Raji (cell line): ENCODE results near the gene LURAP1L.

Experiments
- POLR2A ChIP-seq: IDR thresholded peaks from 2 replicates; pipeline ENCODE4 v1.6.1; 2011; ENCODE audit warnings: low read depth, low read length, control low read depth; ENCODE audit not compliant: insufficient read depth

The LURAP1L gene

GRCh38 chr9:12766357-12766756 lies 8.5 kb upstream of the LURAP1L start:
- no peak for TF ChIP-seq POLR2A

- TF ChIP-seq POLR2A = no peak
These were observed 4.6 kb upstream of the LURAP1L start for GRCh38 chr9:12770261-12770660.

GRCh38 chr9:12771891-12772290 lies 2.9 kb upstream of the LURAP1L start:
- no peak for TF ChIP-seq POLR2A

- no peak for TF ChIP-seq POLR2A
These were observed 1.3 kb upstream of the LURAP1L start for GRCh38 chr9:12773562-12773961.

GRCh38 chr9:12775679-12776512 lies 1.1 kb downstream of the LURAP1L start:
- no peak for TF ChIP-seq POLR2A

DNA sequence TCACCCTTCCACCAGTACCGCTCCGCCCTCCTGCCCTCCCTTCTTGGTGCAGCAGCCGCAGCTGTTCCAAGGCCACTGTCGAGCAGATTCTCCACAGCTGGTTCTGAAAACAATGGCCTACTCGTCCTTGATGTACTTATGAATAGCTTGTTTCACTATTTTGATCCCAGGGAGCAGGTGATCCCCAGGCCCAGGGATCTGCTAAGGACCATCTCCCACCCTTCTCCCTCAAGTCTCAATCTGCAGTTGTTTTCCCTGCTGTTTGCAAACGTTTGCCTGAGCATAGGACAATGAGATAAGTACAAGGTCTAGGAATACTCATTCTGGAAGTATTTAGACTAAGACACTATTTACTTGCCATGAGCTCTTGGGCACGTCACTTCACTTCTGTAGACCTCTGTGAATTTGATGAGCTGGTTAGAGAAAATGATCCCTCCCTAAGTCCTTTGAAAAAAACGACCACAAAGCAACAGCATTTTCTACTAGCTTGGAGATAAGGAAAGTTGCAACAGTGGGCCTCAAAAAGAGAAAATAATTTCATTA lies 1.8 kb downstream of the LURAP1L start:
- no peak for TF ChIP-seq POLR2A

GRCh38 chr9:12777121-12778022 lies 2.6 kb downstream of the LURAP1L start:
- no peak for TF ChIP-seq POLR2A

- no peak for TF ChIP-seq POLR2A
These were observed 3.6 kb downstream of the LURAP1L start for GRCh38 chr9:12778389-12778788.

GRCh38 chr9:12781226-12781733 lies 6.5 kb downstream of the LURAP1L start:
- TF ChIP-seq POLR2A = no peak

DNA sequence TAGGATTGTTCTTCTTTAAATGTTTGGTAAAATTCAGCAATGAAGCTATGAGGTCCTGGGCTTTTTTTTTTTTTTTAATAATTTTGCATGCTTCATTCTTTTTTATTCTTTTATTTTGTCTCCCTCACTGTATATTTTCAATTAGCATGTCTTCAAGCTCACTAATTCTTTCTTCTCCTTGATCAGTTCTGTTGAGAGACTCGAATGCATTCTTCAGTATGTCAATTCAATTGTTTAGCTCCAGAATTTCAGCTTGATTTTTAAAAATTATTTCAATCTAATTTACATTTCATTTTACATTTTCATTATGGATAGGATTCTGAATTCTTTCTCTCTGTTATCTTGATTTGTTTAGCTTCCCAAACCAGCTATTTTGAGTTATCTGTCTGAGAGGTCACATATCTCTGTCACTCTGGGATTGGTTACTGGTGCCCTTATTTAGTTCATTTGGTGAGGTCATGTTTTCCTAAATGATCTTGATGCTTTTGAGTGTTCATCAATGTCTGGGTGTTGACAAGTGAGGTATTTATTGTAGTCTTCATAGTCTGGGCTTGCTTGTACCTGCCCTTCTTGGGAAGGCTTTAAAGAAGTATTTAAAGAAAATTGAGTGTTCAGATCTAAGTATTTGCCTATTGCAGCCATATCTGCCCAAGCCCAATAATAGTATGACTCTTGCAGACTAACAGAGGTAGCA lies 9.1 kb downstream of the LURAP1L start:
- no peak for TF ChIP-seq POLR2A

GRCh38 chr9:12784461-12785259 lies 9.8 kb downstream of the LURAP1L start:
- TF ChIP-seq POLR2A = no peak

GRCh38 chr9:12785260-12785770 lies 10.5 kb downstream of the LURAP1L start:
- TF ChIP-seq POLR2A = no peak

GRCh38 chr9:12785941-12786340 lies 11.1 kb downstream of the LURAP1L start:
- TF ChIP-seq POLR2A = no peak

DNA sequence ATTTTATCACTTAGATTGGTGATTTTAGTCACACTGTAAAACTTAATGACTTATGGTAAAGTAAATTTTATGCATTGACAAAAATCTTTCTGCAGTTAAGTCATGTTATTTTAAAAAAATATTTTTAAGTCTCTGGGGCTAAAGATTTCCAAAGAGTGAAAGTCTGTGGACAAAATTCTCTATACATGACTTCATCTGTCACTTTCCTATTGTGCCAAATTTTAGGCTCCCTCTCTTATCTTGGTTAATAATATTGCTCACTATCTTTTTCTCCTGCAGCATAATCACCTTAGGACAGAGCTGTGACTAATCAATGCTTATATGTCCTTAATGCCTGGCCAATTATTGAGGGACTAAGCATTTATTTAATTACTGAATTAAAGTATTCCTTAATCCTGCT lies 15.2 kb downstream of the LURAP1L start:
- TF ChIP-seq POLR2A = no peak
